ENCODE data around the gene UGT2B11.

- TF ChIP-seq, protein P1, sequence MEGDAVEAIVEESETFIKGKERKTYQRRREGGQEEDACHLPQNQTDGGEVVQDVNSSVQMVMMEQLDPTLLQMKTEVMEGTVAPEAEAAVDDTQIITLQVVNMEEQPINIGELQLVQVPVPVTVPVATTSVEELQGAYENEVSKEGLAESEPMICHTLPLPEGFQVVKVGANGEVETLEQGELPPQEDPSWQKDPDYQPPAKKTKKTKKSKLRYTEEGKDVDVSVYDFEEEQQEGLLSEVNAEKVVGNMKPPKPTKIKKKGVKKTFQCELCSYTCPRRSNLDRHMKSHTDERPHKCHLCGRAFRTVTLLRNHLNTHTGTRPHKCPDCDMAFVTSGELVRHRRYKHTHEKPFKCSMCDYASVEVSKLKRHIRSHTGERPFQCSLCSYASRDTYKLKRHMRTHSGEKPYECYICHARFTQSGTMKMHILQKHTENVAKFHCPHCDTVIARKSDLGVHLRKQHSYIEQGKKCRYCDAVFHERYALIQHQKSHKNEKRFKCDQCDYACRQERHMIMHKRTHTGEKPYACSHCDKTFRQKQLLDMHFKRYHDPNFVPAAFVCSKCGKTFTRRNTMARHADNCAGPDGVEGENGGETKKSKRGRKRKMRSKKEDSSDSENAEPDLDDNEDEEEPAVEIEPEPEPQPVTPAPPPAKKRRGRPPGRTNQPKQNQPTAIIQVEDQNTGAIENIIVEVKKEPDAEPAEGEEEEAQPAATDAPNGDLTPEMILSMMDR (IDR thresholded peaks at IDR 0.05; ENCODE audit: low read depth, low read length) = no peak
- TF ChIP-seq POLR2A (IDR thresholded peaks at IDR 0.05; ENCODE audit: extremely low read depth, insufficient read length) = no peak
- TF ChIP-seq MYC (IDR thresholded peaks at IDR 0.05; ENCODE audit: low read depth, low read length) = no peak
Observed at GRCh38 chr4:69156913-69157312, 57.6 kb downstream of the UGT2B11 start.

All from NB4 (cell line).